ENCODE results near the gene RUFY1.
"Not testable (repeated sequence)": the region's sequence is repeated elsewhere in the genome, so short reads cannot be mapped to it uniquely, and the experiment has no call there.

DNA sequence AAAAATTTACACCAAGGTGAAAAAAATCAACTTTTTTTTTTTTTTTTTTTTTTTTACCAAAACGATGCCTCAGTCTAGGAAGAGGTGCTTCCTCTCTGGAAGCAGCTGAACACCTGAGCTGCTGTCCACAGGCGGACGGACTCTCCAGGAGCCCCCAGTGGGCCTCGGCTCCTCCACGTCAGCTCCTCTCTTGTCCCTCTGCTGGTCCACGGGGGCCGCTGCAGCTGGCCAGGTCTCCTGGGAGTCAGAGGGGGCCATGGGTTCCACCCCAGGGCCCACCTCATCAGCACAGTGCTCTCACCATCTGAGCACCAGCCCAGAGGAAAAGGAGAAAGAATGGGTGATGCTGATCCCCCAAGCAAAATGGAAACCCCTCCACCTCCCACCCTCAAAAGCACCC is 32.6 kb upstream of the RUFY1 start:
- not testable (repeated sequence) for TF ChIP-seq MXI1 (IDR thresholded peaks at IDR 0.05; ENCODE audit: low read depth, low read length); RCOR1 (IDR thresholded peaks at IDR 0.05; ENCODE audit: low read length); SIN3A (IDR thresholded peaks at IDR 0.05; ENCODE audit: borderline replicate concordance, low read depth, low read length); GATA2 (CRISPR knock-in tag; IDR thresholded peaks at IDR 0.05); ELF1 (IDR thresholded peaks at IDR 0.05)
- TF ChIP-seq, protein P1, sequence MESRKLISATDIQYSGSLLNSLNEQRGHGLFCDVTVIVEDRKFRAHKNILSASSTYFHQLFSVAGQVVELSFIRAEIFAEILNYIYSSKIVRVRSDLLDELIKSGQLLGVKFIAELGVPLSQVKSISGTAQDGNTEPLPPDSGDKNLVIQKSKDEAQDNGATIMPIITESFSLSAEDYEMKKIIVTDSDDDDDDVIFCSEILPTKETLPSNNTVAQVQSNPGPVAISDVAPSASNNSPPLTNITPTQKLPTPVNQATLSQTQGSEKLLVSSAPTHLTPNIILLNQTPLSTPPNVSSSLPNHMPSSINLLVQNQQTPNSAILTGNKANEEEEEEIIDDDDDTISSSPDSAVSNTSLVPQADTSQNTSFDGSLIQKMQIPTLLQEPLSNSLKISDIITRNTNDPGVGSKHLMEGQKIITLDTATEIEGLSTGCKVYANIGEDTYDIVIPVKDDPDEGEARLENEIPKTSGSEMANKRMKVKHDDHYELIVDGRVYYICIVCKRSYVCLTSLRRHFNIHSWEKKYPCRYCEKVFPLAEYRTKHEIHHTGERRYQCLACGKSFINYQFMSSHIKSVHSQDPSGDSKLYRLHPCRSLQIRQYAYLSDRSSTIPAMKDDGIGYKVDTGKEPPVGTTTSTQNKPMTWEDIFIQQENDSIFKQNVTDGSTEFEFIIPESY (IDR thresholded peaks at IDR 0.05; ENCODE audit: borderline replicate concordance, low read depth), result not testable (repeated sequence)
- TF ChIP-seq, protein P2, sequence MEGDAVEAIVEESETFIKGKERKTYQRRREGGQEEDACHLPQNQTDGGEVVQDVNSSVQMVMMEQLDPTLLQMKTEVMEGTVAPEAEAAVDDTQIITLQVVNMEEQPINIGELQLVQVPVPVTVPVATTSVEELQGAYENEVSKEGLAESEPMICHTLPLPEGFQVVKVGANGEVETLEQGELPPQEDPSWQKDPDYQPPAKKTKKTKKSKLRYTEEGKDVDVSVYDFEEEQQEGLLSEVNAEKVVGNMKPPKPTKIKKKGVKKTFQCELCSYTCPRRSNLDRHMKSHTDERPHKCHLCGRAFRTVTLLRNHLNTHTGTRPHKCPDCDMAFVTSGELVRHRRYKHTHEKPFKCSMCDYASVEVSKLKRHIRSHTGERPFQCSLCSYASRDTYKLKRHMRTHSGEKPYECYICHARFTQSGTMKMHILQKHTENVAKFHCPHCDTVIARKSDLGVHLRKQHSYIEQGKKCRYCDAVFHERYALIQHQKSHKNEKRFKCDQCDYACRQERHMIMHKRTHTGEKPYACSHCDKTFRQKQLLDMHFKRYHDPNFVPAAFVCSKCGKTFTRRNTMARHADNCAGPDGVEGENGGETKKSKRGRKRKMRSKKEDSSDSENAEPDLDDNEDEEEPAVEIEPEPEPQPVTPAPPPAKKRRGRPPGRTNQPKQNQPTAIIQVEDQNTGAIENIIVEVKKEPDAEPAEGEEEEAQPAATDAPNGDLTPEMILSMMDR (IDR thresholded peaks at IDR 0.05), result not testable (repeated sequence)
